CD1c-positive myeloid dendritic cell (primary cell): Measurements from ENCODE around the gene KRTAP4-4.
"Not testable (repeated sequence)": the region's sequence is repeated elsewhere in the genome, so short reads cannot be mapped to it uniquely, and the experiment has no call there.

Source experiments
- DNase-seq: peaks from one replicate; pipeline ENCODE4 v3.0.0-alpha.2; 2016; ENCODE audit errors: extremely low spot score

Gene KRTAP4-4

GRCh38 chr17:41148971-41149651, 11.4 kb downstream of the KRTAP4-4 start:
- not testable (repeated sequence) for DNase-seq

- DNase-seq, result no peak
Observed at GRCh38 chr17:41147531-41148204, 12.9 kb downstream of the KRTAP4-4 start.

GRCh38 chr17:41145261-41145660, 15.3 kb downstream of the KRTAP4-4 start:
- DNase-seq, result no peak

- no peak for DNase-seq
Observed at GRCh38 chr17:41144846-41145245, 15.7 kb downstream of the KRTAP4-4 start.

GRCh38 chr17:41141361-41141760, 19.2 kb downstream of the KRTAP4-4 start:
- no peak for DNase-seq

GRCh38 chr17:41140360-41141131, 20.0 kb downstream of the KRTAP4-4 start, which contains the start of gene KRTAP4-6:
Gene KRTAP4-6, minus strand, starts transcription at chr17:41140544. Its CDS starts 57 bp downstream, at chr17:41140487.
- DNase-seq, result peak; percentile 20

GRCh38 chr17:41139865-41140264, 20.7 kb downstream of the KRTAP4-4 start:
- not testable (repeated sequence) for DNase-seq

GRCh38 chr17:41133880-41134735, 26.4 kb downstream of the KRTAP4-4 start:
- DNase-seq, result no peak

- peak; percentile 8 for DNase-seq
Observed at GRCh38 chr17:41131979-41132378, 28.6 kb downstream of the KRTAP4-4 start.

- DNase-seq, result no peak
Observed at GRCh38 chr17:41127371-41127770, 33.2 kb downstream of the KRTAP4-4 start.

GRCh38 chr17:41126412-41126811, 34.1 kb downstream of the KRTAP4-4 start:
- no peak for DNase-seq

- DNase-seq, result no peak
Observed at GRCh38 chr17:41125064-41125463, 35.5 kb downstream of the KRTAP4-4 start.

- not testable (repeated sequence) for DNase-seq
Observed at GRCh38 chr17:41123991-41124371, 36.6 kb downstream of the KRTAP4-4 start, which contains the start of gene KRTAP4-12. Gene KRTAP4-12, minus strand, starts transcription at chr17:41124182. Its CDS starts 60 bp downstream, at chr17:41124122.

- DNase-seq, result not testable (repeated sequence)
Observed at GRCh38 chr17:41123292-41123990, 37.1 kb downstream of the KRTAP4-4 start.

- no peak for DNase-seq
Observed at GRCh38 chr17:41121742-41122141, 38.8 kb downstream of the KRTAP4-4 start.

GRCh38 chr17:41119696-41120690, 40.6 kb downstream of the KRTAP4-4 start:
- DNase-seq, result peak; percentile 25

GRCh38 chr17:41118721-41119120, 41.8 kb downstream of the KRTAP4-4 start:
- DNase-seq, result no peak

- DNase-seq, result not testable (repeated sequence)
Observed at GRCh38 chr17:41117846-41118386, 42.6 kb downstream of the KRTAP4-4 start, which contains the start of gene KRTAP4-11. Gene KRTAP4-11, minus strand, starts transcription at chr17:41118373. Its CDS starts 58 bp downstream, at chr17:41118315.

GRCh38 chr17:41116297-41116696, 44.3 kb downstream of the KRTAP4-4 start:
- DNase-seq, result no peak
